Duodenal mucosa (tissue), 2 donors: Measurements from ENCODE around the gene KCNN1.

Experiments used
- H3K27ac ChIP-seq: one replicate; pipeline ENCODE4 v1.7.0; 2013; ENCODE audit warnings: low read depth, low read length
- H3K27me3 ChIP-seq, 2 donors: one replicate each; pipeline ENCODE4 v1.7.0; 2013; ENCODE audit warnings: low read length in 2 of 2, control low read depth in 1 of 2; ENCODE audit not compliant: insufficient read depth in 2 of 2, control insufficient read depth in 1 of 2
- H3K36me3 ChIP-seq, 2 donors: one replicate each; pipeline ENCODE4 v1.7.0; 2013; ENCODE audit warnings: low read length in 2 of 2, control low read depth in 1 of 2; ENCODE audit not compliant: insufficient read depth in 2 of 2, control insufficient read depth in 1 of 2
- H3K4me1 ChIP-seq, 2 donors: one replicate each; pipeline ENCODE4 v1.7.0; 2013; ENCODE audit warnings: low read length in 2 of 2, control low read depth in 1 of 2; ENCODE audit not compliant: insufficient read depth in 2 of 2, control insufficient read depth in 1 of 2
- H3K4me3 ChIP-seq, 2 donors: one replicate each; pipeline ENCODE4 v1.7.0; 2013; ENCODE audit warnings: low read length in 2 of 2, low read depth in 1 of 2
- H3K9ac ChIP-seq, 2 donors: one replicate each; pipeline ENCODE4 v1.7.0; 2013; ENCODE audit warnings: low read length in 2 of 2, low read depth in 1 of 2
- H3K9me3 ChIP-seq, 2 donors: one replicate each; pipeline ENCODE4 v1.7.0; 2013; ENCODE audit warnings: low read length in 2 of 2, control low read depth in 1 of 2; ENCODE audit not compliant: control insufficient read depth in 1 of 2

KCNN1 gene

DNA sequence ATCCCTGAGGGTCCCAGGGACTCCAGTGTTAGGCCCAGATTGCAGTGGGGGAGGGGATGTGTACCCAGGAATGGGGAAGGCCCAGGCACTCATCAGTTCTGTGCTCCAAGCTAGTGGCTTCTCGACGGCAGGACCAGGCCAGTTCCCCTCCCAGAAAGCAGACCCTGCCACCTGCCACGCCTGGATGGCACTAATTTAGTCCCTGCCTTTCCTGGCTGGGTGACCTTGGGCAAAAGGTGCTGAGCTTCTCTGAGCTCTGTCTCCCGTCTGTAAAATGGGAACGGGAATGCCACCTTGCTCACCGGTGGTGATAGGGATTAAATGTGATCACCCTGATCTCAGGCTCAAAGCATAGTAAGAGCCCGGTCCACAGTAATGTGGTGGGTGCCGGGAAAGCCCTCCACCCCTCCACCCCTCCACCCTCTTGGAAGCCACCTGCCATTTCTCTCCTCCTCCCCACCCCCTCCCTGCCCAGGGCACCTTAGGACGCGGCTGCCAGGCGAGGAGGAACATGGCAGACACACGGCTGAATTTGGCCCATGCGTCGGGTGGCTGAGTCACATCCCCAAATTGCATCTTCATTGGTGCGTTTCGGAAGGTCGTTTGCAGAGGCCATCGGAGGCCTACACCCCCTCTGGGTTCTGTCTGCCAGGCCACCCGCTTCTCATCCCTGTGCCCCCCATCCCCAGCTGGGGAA is 2.3 kb downstream of the KCNN1 start:
- H3K4me1 ChIP-seq = no peaks in the 10 kb centered on the region
- H3K9ac ChIP-seq = no peak overlapping the region
- no peaks in the 10 kb centered on the region for H3K36me3 ChIP-seq
- H3K27ac ChIP-seq = no peak overlapping the region
- H3K27me3 ChIP-seq = peaks cover 20 to 27% of the 10 kb centered on the region in 2 donors
- no peak overlapping the region for H3K4me3 ChIP-seq
- H3K9me3 ChIP-seq = no peaks in the 10 kb centered on the region

DNA sequence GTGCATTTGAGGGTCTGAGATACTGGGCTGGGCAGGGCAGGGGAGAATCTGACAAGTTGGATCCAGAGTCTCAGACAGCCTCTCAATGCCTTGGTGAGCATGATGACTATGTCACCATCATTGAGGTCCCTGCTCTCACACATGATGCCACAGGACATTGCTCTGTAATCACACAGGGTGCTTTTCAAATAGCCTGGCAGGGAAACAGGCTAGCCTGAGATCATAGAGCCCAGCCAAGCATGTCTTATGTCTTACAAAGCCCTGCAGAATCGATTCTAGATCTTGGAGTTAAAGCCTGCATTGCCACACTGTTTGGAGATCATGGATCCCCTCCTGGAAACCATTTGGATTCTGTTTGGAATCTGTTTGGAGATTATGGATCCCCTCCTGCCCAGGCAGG is 5.3 kb downstream of the KCNN1 start:
- H3K36me3 ChIP-seq = no peaks in the 10 kb centered on the region
- no peaks in the 10 kb centered on the region for H3K4me1 ChIP-seq
- H3K9me3 ChIP-seq = no peaks in the 10 kb centered on the region
- peaks cover 5 to 9% of the 10 kb centered on the region in 2 donors for H3K27me3 ChIP-seq
- H3K4me3 ChIP-seq = no peak overlapping the region
- no peak overlapping the region for H3K9ac ChIP-seq
- H3K27ac ChIP-seq = no peak overlapping the region

DNA sequence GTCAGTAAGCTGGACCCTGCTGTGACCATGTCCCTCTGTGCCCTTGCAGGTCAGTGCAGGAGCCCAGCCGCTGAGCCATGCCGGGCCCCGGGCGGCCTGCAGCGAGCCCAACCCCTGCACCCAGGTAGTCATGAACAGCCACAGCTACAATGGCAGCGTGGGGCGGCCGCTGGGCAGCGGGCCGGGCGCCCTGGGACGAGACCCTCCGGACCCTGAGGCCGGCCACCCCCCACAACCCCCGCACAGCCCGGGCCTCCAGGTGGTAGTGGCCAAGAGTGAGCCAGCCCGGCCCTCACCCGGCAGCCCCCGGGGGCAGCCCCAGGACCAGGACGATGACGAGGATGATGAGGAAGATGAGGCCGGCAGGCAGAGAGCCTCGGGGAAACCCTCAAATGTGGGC is 6.9 kb downstream of the KCNN1 start:
- Histone ChIP-seq H3K4me3 (no peak overlapping the region), H3K9ac (no peak overlapping the region), H3K9me3 (no peaks in the 10 kb centered on the region), H3K27ac (no peak overlapping the region), H3K27me3 (peaks cover 0 to 4% of the 10 kb centered on the region in 2 donors), H3K36me3 (no peaks in the 10 kb centered on the region), H3K4me1 (no peaks in the 10 kb centered on the region)

DNA sequence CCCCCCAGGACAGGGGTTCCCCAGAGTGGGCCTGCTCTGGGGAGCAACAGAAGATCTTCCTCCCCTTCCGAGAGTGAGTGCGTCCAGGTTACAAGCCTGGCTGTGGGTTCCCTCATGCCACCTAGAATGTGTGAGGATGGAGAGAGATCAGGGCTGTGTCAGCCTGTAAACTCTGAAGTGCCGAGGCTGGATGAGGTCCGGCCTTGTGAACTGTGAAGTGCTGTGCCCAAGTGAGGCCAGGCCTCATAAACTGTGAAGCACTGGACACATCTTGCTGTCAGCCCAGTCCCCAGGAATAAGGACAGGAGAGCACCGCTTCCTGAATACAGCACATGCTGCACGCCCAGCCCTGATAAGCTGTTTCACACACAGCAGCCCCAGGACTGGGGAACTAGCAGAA is 7.6 kb downstream of the KCNN1 start:
- Histone ChIP-seq H3K27me3 (peaks cover 0 to 4% of the 10 kb centered on the region in 2 donors), H3K9me3 (no peaks in the 10 kb centered on the region), H3K27ac (no peak overlapping the region), H3K36me3 (no peaks in the 10 kb centered on the region), H3K9ac (no peak overlapping the region), H3K4me3 (no peak overlapping the region), H3K4me1 (no peaks in the 10 kb centered on the region)

GRCh38 chr19:17975032-17975431 is 8.1 kb downstream of the KCNN1 start:
- Histone ChIP-seq H3K9me3 (no peaks in the 10 kb centered on the region), H3K27ac (no peak overlapping the region), H3K27me3 (peaks cover 0 to 4% of the 10 kb centered on the region in 2 donors), H3K4me3 (no peak overlapping the region), H3K9ac (no peak overlapping the region), H3K36me3 (no peaks in the 10 kb centered on the region), H3K4me1 (no peaks in the 10 kb centered on the region)

GRCh38 chr19:17977021-17977420 is 10.1 kb downstream of the KCNN1 start:
- Histone ChIP-seq H3K27ac (no peak overlapping the region), H3K9me3 (no peaks in the 10 kb centered on the region), H3K27me3 (peaks cover 0 to 4% of the 10 kb centered on the region in 2 donors), H3K9ac (no peak overlapping the region), H3K4me1 (no peaks in the 10 kb centered on the region), H3K36me3 (no peaks in the 10 kb centered on the region), H3K4me3 (no peak overlapping the region)

- Histone ChIP-seq H3K9me3 (no peaks in the 10 kb centered on the region), H3K9ac (no peak overlapping the region), H3K27ac (no peak overlapping the region), H3K27me3 (peaks cover 0 to 4% of the 10 kb centered on the region in 2 donors), H3K4me1 (no peaks in the 10 kb centered on the region), H3K4me3 (no peak overlapping the region), H3K36me3 (no peaks in the 10 kb centered on the region)
Observed at GRCh38 chr19:17977488-17977887, 10.6 kb downstream of the KCNN1 start.

DNA sequence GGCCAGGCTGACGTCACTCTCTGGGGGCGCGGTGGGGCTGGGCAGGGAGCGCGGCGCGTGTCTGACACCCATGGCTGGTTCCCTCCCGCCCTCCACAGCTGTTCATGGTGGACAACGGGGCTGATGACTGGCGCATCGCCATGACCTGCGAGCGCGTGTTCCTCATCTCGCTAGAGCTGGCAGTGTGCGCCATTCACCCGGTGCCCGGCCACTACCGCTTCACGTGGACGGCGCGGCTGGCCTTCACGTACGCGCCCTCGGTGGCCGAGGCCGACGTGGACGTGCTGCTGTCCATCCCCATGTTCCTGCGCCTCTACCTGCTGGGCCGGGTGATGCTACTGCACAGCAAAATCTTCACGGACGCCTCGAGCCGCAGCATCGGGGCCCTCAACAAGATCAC is 14.7 kb downstream of the KCNN1 start:
- no peaks in the 10 kb centered on the region for H3K27me3 ChIP-seq

GRCh38 chr19:17982430-17982829 is 15.5 kb downstream of the KCNN1 start:
- no peak overlapping the region for H3K9ac ChIP-seq
- H3K27me3 ChIP-seq = no peaks in the 10 kb centered on the region
- H3K36me3 ChIP-seq = no peaks in the 10 kb centered on the region
- no peaks in the 10 kb centered on the region for H3K9me3 ChIP-seq
- H3K4me3 ChIP-seq = no peak overlapping the region
- no peaks in the 10 kb centered on the region for H3K4me1 ChIP-seq
- no peak overlapping the region for H3K27ac ChIP-seq

More for the DNA sequence above, 14.7 kb downstream of the KCNN1 start:
- Histone ChIP-seq H3K4me3 (no peak overlapping the region), H3K27ac (no peak overlapping the region), H3K9me3 (no peaks in the 10 kb centered on the region), H3K9ac (no peak overlapping the region), H3K36me3 (no peaks in the 10 kb centered on the region), H3K4me1 (no peaks in the 10 kb centered on the region)

GRCh38 chr19:17985037-17985818 is 18.3 kb downstream of the KCNN1 start:
- no peaks in the 10 kb centered on the region for H3K27me3 ChIP-seq
- H3K36me3 ChIP-seq = no peaks in the 10 kb centered on the region
- H3K4me3 ChIP-seq = no peak overlapping the region
- no peak overlapping the region for H3K9ac ChIP-seq
- no peaks in the 10 kb centered on the region for H3K9me3 ChIP-seq
- no peak overlapping the region for H3K27ac ChIP-seq
- H3K4me1 ChIP-seq = no peaks in the 10 kb centered on the region
